HG02623 (cell line): ENCODE measurements around the gene ATG10.
"Not testable (repeated sequence)": the region's sequence is repeated elsewhere in the genome, so short reads cannot be mapped to it uniquely, and the experiment has no call there.

Source experiments
- ATAC-seq: cut with Tn5 transposase; IDR thresholded peaks from one replicate; pipeline ENCODE4 v1.9.1; 2021; ENCODE audit warnings: moderate library complexity; ENCODE audit not compliant: unreplicated experiment

The ATG10 gene

DNA sequence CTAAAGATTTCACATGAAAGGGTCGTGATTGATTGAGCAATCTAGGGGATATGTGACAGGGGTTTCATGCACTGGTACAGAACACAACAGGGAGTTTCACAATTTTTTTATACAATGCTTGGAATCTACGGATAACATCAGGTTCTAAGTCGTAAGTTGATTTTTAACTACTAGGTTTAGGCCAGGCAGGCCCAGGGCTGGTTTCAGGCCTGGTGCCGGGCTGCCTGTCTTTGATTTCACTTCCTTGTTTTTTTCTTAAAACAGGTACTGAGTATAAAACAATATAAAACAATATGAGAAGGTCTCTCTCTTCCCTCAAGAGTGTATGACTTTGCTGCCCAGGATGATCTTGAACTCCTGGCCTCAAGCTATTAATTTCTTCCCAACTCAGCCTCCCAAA lies 301.6 kb downstream of the ATG10 start:
- ATAC-seq: not testable (repeated sequence)

DNA sequence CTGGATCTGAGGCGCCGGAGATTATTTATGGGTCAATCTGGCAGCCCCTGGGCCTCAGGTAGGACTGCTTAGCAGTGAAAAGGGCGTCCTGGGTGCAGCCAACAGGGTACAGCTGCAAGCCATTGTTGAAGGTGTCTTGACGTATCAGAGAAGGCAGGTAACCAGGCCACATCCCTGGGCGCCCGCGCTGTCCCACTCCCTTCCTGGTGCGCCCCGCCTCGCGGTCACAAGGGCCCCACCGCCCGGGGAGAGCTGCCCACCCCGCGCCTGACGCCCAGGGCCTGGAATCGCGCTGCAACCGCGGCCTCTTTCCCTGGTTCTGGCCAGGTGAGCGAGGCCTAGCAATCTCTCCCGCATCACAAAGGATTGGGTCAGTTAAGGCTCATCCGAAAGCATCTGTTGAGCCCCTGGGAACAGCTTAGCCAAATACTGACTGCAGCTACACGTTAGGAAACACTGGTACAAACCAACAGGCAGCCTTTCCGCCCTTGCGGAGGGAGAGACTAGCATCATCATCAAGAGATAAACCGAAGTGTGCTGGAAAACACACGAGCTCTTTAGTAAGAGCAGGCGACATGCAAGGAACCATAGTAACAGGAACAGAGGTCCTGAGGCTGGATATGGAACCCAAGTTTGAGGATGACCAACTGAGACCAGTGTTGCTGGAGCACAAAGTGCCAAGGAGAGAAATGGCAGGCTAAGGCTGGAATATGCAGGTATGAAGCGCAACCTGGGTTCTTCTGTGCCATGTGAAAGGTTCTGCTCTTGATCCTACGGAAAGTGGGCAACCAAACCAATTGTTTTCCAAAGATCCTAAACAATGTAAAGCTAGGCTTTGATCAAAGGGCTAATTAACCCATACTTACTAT lies 302.8 kb downstream of the ATG10 start:
- ATAC-seq: no peak

DNA sequence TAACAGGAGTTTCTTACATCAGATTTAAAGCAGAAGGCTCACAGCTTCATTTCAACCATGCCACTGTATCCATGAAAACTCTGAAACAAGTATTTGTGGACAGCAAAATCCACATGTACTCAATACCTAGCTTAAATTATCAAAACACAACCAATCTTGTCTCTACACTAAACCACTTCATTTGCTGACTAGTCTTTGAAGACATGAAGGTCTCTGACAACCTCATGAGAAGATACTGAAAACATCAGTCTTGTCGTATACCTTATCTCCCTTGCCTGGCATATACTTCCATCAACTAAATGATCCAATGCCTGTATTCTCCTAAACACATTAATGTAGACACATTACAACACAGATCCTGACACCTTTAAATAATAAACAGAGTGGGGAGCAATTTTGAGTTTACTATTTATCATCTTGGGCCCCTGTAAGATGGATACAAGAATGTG lies 303.4 kb downstream of the ATG10 start:
- no peak for ATAC-seq

DNA sequence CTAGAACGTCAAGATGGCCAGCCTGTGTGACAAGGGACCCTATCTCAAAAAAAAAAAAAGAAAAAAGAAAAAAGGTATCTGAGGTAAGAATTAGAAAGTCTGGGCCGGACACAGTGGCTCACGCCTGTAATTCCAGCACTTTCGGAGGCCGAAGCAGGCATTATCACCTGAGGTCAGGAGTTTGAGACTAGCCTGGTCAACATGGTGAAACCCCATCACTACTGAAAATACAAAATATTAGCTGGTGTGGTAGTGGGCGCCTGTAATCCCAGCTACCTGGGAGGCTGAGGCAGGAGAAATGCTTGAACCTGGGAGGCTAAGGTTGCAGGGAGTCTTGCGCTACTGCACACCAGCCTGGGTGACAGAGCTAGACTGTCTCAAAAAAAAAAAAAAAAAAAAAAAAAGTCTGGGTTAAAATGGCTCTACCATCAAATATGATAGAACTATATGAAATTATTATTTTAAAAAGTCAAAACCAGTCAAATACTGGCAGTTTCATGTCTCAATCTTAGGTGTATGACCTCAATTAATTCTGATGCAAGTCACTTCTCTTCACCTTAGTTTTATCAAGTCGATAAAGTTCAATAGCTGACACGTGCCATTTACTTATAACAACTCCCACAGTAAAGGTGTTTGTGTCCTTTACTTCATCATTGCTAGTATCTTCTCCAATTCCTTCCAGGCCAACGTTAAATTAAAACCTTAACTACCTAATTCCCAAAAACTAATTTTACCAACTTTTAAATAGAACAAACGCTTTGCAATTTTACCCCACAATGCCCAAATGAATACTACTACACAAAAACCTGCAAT lies 305.2 kb downstream of the ATG10 start:
- ATAC-seq: no peak

DNA sequence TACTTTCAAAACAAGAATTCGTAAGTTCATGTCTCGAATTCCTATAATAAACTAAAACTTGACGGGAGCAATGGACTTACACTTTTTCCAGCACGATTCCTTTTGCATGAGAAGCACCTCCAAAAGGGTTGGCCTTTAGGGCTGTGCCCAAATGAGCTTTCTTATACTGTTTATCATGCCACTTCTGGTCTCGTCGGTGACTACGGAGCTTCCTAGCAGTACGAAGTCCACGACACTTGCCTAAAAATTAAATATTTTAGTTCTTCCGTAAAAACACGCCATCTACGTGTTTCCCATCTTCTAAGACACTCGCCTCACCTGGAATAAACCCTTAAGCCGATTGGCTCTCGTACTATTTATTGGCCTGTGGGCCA lies 305.8 kb downstream of the ATG10 start:
- no peak for ATAC-seq

DNA sequence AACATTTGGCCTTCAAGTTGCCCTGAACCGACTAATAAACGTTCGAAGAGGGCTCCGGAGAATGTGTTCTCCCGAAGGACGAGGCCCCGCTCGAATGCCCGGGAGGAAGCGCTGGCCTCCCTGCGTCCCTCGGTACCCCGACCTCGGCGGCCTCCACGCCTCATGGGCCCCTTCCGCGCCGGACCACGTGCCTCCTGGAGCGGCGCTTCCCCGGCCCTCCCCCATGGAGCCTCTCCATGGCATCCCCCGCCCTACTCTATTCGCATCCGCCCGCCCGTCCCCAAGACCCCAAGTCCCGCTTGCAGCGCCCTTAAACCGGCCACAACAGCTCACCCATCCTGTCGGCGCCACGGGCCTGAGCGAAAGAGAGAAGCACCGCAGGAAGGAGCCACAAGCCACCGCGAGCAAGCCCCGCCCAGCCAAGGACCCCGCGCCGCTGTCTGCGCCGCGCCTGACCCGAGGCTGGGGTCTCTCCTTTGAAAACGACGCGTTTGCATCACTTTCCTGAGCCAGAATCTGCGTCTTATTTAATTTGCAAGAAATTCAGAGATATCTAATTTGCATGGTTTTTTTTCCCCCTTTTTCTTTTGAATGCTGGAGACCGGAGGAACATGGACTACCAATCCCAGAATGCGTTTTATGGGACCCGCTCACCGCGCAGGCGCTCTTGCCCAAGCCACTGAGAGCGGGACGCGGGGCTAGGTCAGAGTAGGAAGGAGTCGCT lies 306.3 kb downstream of the ATG10 start, which contains the start of gene RPS23:
TSS of gene RPS23 (minus strand) at position 368 of the 724 bp plus-strand sequence. CDS start at position 337, 31 bp downstream.
- peak; percentile 92 for ATAC-seq

DNA sequence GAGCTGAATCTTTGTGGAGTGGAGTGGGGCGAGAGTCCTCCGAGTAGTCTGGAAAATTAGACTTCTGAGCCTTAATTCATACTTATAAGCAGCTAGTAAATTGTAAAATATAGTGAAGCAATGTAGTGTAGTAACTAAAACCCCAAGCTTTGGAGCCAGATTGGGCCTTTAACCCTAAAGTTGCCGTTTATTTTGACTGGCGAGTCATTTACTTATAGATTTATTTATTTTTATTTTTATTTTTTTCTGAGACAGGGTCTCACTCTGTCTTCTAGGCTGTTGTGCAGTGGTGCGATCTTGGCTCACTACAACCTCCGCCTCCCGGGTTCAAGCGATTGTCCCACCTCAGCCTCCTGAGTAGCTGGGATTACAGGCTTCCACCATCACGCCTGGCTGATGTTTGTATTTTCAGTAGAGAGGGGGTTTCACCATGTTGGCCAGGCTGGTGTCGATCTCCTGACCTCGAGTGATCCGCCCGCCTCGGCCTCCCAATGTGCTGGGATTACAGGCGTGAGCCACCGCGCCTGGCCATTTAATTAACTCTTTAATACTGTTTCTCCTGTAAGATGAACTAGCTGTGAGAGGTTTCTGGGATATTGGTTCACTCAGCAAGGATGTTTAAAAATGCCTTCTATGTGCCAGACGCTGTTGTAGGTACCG lies 307.0 kb downstream of the ATG10 start:
- no peak for ATAC-seq

DNA sequence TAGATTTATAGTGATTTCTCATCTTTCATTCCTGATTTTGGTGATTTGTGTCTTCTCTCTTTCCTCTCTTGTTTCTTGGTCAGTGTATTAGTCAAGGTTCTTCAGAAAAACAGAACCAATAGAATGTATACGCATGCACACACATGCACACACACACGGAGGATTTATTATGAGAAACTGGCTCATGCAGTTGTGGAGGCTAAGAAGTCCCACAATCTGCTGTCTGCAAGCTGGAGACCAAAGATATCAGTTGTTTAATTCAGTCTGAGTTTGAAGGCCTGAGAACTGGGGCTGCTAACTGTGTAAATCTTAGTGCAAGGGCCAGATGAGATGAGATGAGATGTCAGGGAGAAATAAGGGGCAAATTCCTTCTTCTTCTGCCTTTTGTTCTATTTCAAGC lies 312.1 kb downstream of the ATG10 start:
- ATAC-seq: no peak

DNA sequence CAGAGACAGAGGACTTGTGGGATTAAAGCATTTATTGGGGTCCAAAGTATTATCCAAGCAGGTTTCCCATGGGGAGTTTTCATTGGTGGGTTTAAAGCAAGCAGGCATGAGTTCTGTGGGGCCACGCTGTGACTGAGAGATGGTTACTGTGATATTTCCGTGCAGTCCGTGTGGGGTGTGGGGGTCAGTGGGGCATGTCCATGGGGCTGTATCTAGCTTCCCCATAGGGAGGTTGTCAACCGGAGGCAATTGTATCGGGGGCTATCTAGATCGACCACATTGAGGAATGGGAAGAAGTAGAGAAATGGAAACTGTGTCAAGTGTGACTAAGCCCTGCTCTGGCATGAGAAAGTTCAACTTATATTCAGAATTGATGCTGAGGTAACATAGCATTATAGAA lies 313.4 kb downstream of the ATG10 start:
- ATAC-seq: no peak

DNA sequence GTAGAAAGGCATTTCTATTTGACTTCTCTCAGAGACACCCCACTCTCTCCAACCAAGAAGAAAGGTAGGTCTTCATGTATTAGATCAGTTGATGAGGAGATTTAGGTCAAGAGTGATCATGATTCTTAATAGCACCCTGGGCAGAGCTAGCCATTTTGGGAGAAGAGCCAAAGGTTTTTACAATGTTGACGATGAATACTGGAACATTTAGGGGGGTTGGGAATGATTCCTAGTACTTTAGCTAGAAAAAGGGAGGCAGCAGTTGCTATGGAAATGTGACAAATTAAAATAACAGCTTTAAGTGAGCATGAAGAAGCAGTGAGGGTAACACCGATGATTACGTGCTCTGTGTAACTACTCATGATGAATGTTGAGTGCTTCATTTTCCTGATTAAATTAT lies 315.8 kb downstream of the ATG10 start:
- ATAC-seq: no peak

DNA sequence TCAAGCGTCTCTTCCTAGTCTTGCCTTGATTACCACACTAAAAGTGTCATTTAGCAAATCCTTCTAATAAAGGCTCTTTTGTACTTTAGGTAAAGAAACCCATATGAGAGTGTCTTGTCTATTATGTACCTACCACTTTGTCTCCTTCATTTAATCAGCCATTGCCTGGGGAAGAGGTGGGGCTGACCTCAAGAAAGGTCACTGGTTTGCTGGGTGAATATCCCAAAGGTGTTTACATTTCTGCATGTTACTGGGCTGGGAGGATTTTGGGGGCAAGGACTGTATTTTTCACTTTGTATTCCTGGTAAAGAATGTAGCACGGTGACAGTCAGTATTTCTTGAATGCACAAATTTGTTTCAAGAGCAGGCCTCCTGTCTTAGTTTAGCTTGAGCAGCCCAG lies 318.2 kb downstream of the ATG10 start:
- ATAC-seq: no peak

DNA sequence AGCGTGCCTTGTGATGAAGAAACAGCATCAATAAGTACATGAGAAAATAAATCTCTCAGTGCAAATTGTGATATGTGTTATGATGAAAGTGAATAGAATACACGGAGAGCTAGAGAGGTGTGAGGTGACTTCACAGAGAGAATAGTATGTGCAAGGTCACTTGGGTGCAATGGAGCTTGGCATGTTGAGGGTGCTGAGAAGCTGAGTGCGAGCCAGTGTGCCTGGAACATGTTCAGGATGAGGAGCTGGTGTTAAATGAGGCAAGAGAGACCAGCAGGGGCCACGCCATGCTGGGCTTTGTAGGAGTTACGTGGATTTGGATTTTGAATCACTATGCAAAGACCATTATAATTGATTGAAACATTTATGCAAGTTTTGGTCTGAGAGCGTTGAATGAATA lies 319.1 kb downstream of the ATG10 start:
- ATAC-seq: no peak

DNA sequence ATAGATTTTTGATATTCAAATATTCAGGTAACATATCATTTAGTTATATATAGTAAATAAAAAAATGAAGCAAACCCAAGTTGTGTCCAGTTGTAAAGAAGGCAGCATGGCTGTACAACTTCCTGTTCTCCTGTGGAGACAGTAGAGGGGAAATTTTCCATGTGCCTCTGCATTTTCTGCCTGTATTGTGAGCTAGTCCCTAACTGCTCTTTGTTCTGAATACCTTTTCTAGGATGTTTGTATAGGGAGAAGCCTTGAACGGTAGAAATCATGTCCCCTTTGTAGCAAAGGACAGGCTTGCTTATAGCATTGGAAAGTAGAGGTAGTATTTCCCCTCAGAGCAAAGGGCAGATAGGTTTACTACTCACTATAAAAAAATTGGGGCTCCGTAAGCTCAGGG lies 319.6 kb downstream of the ATG10 start:
- no peak for ATAC-seq

DNA sequence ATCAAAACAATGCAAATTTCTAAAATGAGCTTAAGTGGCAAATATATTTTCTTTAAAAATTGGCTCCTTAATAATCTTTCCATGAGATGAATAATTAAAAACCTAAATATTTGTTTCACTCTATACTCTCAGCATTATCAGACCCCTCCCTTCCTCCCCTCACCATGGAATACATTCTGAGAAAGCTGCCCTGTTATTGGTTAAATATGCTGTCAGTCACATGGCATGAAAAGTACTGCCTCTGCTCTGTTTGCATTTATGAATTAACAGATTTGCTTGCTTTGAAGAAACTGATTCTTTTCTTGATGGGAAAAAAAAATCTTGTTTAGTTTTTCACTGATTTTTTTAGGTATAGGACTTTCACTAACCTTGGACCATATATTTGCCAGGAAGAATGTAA lies 323.3 kb downstream of the ATG10 start:
- no peak for ATAC-seq

DNA sequence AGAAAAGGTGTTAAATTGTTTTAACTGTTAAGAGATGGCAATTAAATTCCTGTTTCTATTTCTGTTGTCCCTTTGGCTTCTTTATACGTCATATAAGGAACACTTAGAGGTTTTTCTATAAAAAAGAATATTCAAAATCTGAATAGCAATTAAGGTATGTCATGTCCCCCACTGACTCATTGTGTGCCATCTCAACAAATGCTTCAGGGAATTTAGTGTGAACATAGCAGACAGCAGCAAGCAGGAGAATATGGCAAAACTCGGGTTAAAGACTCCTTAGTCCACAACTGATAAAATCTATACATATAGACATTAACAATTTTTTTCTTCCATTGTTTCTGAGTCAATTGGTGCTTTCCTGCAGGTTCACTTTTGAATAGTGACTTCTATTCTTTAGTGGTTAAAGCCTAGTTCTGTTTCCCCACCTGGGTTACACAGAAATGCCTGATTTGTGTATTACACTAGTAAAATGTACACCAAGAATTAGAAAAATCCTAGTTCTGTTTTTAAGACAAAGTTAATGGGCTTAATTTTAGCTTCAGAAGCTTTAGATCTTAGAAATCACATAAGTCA lies 324.2 kb downstream of the ATG10 start:
- no peak for ATAC-seq

DNA sequence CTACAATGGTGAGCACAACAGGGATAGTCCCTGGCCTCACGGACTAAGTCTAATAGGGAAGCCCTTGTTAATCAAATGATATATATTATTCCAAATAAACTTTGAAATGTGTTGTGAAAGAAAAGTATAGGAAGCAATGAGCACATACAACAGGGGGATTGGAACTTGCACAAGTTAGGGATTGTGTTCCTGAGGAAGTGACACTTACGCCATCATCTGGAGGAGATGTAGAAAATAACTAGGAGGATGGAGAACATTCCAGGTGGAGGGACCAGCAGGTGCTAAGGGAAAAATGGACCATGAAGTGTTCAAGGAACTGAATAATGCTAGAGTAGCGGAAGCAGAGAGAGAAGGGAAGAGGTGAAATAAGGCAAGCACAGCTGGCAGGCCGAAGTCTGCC lies 325.1 kb downstream of the ATG10 start:
- ATAC-seq: no peak

DNA sequence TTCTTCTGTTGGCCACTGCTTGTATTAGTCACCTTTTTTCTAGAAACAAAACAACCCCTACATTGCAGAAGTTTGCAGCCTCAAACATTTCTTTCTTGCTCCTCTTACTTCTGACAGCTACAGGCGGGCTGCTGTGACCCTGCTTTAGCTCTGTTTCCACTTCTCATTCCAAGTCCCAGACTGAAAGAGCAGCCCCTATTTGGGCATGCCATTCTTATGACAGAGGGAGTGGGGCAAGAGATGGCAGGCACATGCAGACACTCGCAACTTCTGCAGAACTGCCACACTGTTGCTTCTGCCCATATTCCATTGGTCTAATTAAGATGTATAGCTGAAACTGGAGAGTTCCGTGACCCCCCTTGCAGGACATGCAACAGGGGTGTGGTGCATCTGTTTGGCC lies 325.9 kb downstream of the ATG10 start:
- ATAC-seq: no peak

DNA sequence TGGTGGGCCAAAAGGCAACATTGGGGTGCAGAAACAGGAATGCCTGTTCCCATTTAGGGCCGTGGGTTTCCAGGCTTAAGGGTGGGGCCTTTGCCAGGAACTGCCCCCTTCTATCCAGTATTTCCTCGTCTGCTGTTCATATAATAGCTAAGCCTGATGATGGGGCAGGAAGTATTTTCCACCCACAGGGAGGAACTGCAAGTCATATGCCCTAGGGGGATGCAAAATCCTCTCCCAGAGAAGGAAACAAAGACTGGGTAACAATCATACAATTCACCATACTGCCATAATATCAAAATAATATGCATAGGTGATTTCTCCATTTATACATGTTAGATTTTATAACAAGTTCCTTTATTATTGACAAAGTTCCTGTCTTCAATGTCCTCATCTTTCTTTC lies 326.8 kb downstream of the ATG10 start:
- ATAC-seq: no peak

DNA sequence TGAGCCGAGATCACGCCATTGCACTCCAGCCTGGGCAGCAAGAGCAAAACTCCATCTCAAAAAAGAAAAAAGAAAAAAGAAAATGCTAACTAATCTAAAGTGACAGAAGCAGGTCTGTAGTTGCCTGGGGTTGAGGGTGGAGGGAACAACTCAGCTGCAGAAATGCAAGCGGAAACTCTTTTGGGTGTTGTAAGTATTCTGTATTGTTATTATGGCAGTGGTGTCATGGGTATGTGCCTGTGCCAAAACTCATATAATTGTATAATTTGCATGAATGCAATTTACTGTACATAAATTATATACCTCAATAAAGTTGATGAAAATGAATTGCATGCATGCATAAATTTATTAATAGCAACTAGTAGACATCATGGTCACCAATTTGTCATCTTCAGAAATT lies 329.4 kb downstream of the ATG10 start:
- ATAC-seq: no peak
